Stimulated activated CD8-positive, alpha-beta memory T cell treated with anti-CD3 and anti-CD28 coated beads, Interleukin-15, amount 100 ng/mL, for 48 hours (primary cell): ENCODE results near the gene SPDYE3.
"Not testable (repeated sequence)": the region's sequence is repeated elsewhere in the genome, so short reads cannot be mapped to it uniquely, and the experiment has no call there.

Experiments
- DNase-seq, 2 donors: peaks; one replicate each; pipeline ENCODE4 v3.0.0-alpha.2; 2020; ENCODE audit warnings: low read depth in 2 of 2

SPDYE3 gene

DNA sequence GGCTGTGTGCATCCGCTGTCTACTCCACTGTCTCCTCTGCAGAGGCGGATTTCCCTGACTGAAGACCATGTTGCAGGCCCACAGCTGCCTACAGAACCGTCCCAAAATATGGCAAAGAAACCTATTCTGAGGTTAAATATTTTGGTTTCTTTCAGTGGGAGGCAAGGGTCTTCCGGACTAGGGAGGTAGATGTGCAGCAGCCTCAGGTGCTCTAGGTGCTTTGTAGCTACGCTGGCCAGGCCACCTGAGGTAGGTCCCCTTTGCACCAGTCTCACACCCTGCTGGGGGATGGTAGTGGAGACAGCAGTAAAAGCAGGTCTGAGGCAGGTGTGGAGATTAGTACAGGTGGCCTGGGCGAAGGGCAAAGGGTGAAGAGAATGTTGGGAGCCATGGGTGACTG, 42.3 kb downstream of the SPDYE3 start:
- no peak for DNase-seq

DNA sequence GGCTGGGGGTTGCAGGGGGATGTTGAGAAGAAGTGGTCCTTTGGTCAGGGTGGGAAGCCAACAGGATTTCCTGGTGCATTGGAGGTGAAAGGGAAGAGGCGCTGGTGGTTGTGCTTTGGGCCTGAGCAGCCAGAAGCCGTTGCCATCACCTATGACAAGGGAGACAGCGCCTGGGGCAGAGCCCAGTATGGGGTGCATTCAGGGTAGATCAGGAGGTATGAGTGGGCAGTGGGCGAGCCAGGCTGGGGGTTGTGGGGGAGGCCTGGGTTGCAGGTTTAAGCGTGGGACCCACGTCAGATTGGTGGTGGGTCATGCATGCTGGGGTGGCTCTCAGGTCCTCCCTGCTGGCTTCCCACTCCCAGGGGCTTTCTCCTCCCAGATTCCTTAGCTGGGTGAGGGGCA, 44.2 kb downstream of the SPDYE3 start:
- no peak for DNase-seq

- not testable (repeated sequence) for DNase-seq
These were observed 44.8 kb downstream of the SPDYE3 start for GRCh38 chr7:100352230-100352781.

DNA sequence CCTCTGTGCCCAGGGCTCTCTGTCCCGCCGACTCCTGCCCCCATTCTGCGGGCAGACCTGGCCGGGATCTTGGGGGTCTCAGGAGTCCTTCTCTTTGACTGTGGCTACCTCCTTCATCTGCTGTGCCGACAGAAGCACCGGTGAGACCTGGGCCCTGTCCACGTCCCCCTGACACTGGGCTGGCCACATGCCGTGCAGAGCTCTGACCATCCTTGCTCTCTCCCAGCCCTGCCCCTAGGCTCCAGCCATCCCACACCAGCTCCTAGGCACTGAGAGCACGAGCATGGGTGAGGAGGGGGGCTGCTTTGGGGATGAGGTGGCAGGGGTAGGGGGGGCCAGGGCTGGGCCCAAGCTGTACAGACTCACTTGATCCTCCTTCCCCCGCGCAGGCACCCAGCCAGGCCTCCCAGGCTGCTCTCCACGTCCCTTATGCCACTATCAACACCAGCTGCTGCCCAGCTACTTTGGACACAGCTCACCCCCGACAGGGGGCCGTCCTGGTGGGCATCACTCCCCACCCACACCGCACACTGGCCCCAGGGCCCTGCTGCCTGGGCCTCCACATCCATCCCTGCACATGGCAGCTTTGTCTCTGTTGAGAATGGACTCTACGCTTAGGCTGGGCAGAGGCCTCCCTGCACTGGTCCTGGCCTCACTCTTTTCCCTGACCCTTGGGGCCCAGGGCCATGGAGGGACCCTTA, 45.6 kb downstream of the SPDYE3 start:
- DNase-seq = no peak

GRCh38 chr7:100353685-100354330, 46.3 kb downstream of the SPDYE3 start:
- peak in 1 of 2 donors; percentile 36 for DNase-seq

- DNase-seq = no peak
These were observed 49.0 kb downstream of the SPDYE3 start for GRCh38 chr7:100356416-100357068.

- no peak for DNase-seq
These were observed 49.6 kb downstream of the SPDYE3 start for GRCh38 chr7:100357131-100357561.

- DNase-seq = no peak
These were observed 50.7 kb downstream of the SPDYE3 start, which contains the start of gene PILRB for GRCh38 chr7:100358027-100358856. Gene PILRB, plus strand, starts transcription at chr7:100358117. Its CDS starts 186 bp downstream, at chr7:100358303.

GRCh38 chr7:100358857-100359212, 51.3 kb downstream of the SPDYE3 start:
- DNase-seq = no peak

DNA sequence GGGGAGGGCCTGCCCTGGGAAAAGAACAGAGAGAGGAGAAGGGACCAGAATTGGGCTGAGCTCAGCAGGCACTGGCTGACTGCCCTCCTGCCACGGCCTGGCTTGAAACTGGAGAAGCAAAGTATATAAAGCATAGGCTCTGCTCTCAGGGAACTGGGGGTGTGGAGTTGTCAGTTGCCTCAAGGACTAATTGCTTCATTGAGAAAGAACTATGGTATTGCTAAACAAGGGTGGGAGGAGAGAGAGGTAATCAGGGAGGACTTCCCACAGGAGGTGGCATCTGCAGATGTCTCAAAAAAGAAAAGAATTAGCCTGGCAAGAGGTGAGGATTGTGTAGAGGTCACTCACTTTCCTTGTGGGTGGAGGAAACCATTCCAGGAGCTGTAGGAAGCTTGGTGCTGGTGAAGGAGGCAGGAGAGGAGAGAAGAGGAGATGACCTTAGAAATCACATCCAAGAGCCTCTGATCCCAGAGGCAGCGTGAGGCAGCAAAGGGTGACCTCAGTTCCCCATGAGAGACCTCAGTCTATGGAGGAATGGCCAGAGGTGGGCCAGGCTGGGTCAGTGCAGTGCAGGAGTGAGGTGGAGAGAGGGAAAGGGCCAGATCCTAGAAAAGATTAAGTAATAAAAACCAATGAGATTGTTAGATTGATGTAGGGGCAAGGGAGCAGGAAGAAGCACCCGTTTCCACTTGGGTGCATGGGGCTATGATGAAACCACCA, 52.8 kb downstream of the SPDYE3 start:
- DNase-seq = no peak

DNA sequence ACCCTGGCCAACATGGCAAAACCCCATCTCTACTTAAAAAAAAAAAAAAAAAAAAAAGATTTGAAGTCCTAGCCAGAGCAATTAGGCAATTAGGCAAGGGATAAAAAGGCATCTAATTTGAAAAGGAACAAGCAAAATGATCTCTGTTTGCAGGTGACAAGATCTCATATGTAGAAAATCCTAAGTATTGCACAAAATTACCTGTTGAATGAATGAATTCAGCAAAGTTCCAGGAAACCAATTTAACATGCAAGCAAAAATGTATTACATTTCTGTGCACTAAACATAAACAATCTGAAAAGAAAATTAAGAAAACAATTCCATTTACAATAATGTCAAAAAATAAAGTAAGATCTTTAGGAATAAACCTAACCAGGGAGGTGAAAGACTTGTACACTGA, 55.6 kb downstream of the SPDYE3 start:
- DNase-seq = no peak

- DNase-seq = not testable (repeated sequence)
These were observed 56.3 kb downstream of the SPDYE3 start for GRCh38 chr7:100363797-100364196.

- no peak for DNase-seq
These were observed 57.0 kb downstream of the SPDYE3 start for GRCh38 chr7:100364480-100364879.

- DNase-seq = not testable (repeated sequence)
These were observed 58.5 kb downstream of the SPDYE3 start for GRCh38 chr7:100365998-100366367.

DNA sequence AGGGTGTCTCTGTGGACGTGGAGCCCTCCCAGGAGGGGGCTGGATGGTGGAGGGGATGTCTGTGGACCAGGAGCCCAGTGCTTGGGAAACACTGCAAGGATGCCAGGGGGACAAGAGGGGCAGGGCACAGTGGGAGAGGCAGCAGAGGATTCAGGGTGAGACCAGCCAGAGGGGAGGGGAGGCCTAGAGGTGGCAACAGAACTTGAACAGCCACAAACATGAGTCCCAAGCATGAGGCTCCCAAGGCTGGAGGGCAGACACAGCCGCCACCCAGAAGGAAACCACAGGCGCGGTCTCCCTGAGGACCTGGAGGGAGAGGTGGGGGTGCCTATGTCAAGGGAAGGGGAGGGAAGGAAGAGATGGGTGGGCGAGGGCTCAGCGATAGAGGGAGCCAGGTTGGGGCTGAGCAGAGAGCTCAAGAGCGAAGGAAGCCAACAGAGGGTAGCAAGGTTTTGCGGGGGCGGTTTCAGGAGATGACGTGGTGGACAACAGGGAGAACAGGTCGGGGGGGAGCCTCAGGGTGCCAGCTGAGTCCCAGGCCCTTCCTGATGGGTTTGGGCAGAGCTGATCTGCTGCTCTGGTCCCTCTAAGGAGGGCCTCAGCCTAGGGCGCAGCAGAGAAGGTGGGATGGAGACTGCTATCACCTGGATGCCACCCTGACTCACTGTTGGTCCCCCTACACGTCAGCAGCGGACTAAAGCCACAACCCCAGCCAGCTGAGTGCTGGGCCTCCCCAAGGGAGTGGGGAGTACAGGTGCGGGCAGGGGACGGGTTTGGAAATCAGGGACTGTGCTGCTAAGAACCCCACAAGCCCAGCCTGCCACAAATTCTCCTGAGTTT, 59.1 kb downstream of the SPDYE3 start:
- peak; percentile 33 to 36 for DNase-seq

- DNase-seq = no peak
These were observed 59.7 kb downstream of the SPDYE3 start for GRCh38 chr7:100367251-100367620.

- no peak for DNase-seq
These were observed 60.4 kb downstream of the SPDYE3 start for GRCh38 chr7:100367676-100368613.

GRCh38 chr7:100369105-100369504, 61.6 kb downstream of the SPDYE3 start:
- no peak for DNase-seq

DNA sequence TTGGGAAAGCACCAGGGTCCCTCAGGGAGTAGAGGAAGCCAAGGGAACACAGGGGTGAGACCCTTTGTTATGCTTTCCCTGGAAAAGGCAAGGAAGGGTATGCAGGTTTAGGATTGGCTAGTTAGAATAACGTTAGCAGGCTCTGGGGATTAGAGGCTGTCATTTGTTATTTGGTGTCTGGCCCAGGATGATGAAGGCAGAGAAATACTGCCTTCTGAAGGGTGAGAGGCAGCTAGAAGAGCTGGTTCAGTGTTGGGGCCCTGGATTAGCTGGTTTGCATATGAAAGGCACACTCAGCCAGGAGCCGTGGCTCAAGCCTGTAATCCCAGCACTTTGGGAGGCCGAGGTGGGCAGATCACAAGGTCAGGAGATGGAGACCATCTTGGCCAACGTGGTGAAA, 62.8 kb downstream of the SPDYE3 start:
- no peak for DNase-seq
